Testis (tissue), 2 donors: ENCODE data around the gene MYO18A.

Experiments
- POLR2A ChIP-seq: fragments of 450-650 bp; IDR thresholded peaks from one replicate; pipeline ENCODE4 v1.6.1; 2017; ENCODE audit warnings: antibody characterized with exemption, mild to moderate bottlenecking, moderate library complexity
- TF ChIP-seq, protein P1 (sequence below), 3 experiments: fragments of 450-650 bp in 2 of 3; fragments of 200-600 bp in 1 of 3; sonication (generic) in 1 of 3; IDR thresholded peaks; one replicate each; pipeline ENCODE4 v1.5.1; 2016 to 2019; ENCODE audit warnings: antibody characterized with exemption in 3 of 3, mild to moderate bottlenecking in 2 of 3, moderate library complexity in 1 of 3

DNA sequence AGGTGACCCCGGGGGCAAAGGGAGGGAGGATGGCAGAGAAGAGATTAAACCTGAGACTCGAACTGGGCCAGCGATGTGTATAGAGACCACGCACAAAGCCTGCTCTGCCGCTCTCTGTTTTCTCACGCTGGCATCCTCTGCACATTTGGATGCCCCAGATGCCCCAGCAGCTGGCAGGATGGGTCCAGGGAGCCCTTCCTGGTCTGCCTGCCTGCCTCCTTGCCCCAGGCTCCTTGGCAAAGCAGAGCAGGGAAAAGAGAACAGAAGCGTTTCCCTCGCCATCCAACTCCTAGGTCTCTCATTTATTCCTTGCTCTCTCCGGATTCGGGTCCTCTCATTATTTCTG is 142.5 kb downstream of the MYO18A start:
- TF ChIP-seq, protein P1, sequence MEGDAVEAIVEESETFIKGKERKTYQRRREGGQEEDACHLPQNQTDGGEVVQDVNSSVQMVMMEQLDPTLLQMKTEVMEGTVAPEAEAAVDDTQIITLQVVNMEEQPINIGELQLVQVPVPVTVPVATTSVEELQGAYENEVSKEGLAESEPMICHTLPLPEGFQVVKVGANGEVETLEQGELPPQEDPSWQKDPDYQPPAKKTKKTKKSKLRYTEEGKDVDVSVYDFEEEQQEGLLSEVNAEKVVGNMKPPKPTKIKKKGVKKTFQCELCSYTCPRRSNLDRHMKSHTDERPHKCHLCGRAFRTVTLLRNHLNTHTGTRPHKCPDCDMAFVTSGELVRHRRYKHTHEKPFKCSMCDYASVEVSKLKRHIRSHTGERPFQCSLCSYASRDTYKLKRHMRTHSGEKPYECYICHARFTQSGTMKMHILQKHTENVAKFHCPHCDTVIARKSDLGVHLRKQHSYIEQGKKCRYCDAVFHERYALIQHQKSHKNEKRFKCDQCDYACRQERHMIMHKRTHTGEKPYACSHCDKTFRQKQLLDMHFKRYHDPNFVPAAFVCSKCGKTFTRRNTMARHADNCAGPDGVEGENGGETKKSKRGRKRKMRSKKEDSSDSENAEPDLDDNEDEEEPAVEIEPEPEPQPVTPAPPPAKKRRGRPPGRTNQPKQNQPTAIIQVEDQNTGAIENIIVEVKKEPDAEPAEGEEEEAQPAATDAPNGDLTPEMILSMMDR (IDR thresholded peaks at IDR 0.05), result no peak
- no peak for TF ChIP-seq POLR2A
